ENCODE results near the gene NEDD4L.
"Not testable (repeated sequence)": the region's sequence is repeated elsewhere in the genome, so short reads cannot be mapped to it uniquely, and the experiment has no call there.

The NEDD4L gene

GRCh38 chr18:58156516-58156915 lies 112.5 kb downstream of the NEDD4L start:
- no peak for DNase-seq (ENCODE audit: low spot score)

GRCh38 chr18:58157237-58157636 lies 113.2 kb downstream of the NEDD4L start:
- DNase-seq (ENCODE audit: low spot score): no peak

- no peak for DNase-seq (ENCODE audit: low spot score)
Measured at GRCh38 chr18:58158008-58158407, 114.0 kb downstream of the NEDD4L start.

GRCh38 chr18:58158459-58158858 lies 114.4 kb downstream of the NEDD4L start:
- DNase-seq (ENCODE audit: low spot score): no peak

GRCh38 chr18:58161659-58162058 lies 117.6 kb downstream of the NEDD4L start:
- DNase-seq (ENCODE audit: low spot score): no peak

GRCh38 chr18:58162127-58162526 lies 118.1 kb downstream of the NEDD4L start:
- no peak for DNase-seq (ENCODE audit: low spot score)

- no peak for DNase-seq (ENCODE audit: low spot score)
Measured at GRCh38 chr18:58163004-58163590, 119.1 kb downstream of the NEDD4L start.

GRCh38 chr18:58166278-58166844 lies 122.3 kb downstream of the NEDD4L start:
- no peak for DNase-seq (ENCODE audit: low spot score)

GRCh38 chr18:58167073-58167472 lies 123.0 kb downstream of the NEDD4L start:
- DNase-seq (ENCODE audit: low spot score): no peak

GRCh38 chr18:58168221-58168620 lies 124.2 kb downstream of the NEDD4L start:
- DNase-seq (ENCODE audit: low spot score): no peak

- DNase-seq (ENCODE audit: low spot score): no peak
Measured at GRCh38 chr18:58168993-58169392, 125.0 kb downstream of the NEDD4L start.

GRCh38 chr18:58169472-58169871 lies 125.4 kb downstream of the NEDD4L start:
- no peak for DNase-seq (ENCODE audit: low spot score)

- not testable (repeated sequence) for DNase-seq (ENCODE audit: low spot score)
Measured at GRCh38 chr18:58170036-58170435, 126.0 kb downstream of the NEDD4L start.

- DNase-seq (ENCODE audit: low spot score): no peak
Measured at GRCh38 chr18:58172031-58172430, 128.0 kb downstream of the NEDD4L start.

- no peak for DNase-seq (ENCODE audit: low spot score)
Measured at GRCh38 chr18:58174285-58174684, 130.3 kb downstream of the NEDD4L start.

- DNase-seq (ENCODE audit: low spot score): no peak
Measured at GRCh38 chr18:58175122-58175785, 131.2 kb downstream of the NEDD4L start.

- no peak for DNase-seq (ENCODE audit: low spot score)
Measured at GRCh38 chr18:58175786-58176176, 131.8 kb downstream of the NEDD4L start.

GRCh38 chr18:58177004-58177717 lies 133.1 kb downstream of the NEDD4L start:
- peak; percentile 84 for DNase-seq (ENCODE audit: low spot score)

GRCh38 chr18:58177896-58178470 lies 134.0 kb downstream of the NEDD4L start:
- no peak for DNase-seq (ENCODE audit: low spot score)

GRCh38 chr18:58178511-58178910 lies 134.5 kb downstream of the NEDD4L start:
- no peak for DNase-seq (ENCODE audit: low spot score)

- DNase-seq (ENCODE audit: low spot score): no peak
Measured at GRCh38 chr18:58180172-58180571, 136.1 kb downstream of the NEDD4L start.

GRCh38 chr18:58180738-58181353 lies 136.8 kb downstream of the NEDD4L start:
- DNase-seq (ENCODE audit: low spot score): peak; percentile 67
